SU-DHL-6 (cell line): ENCODE data around the gene MAP2K6.

ENCODE experiments used
- EZH2phosphoT487 ChIP-seq: fragments of 200-600 bp; sonication (generic), shearing (Covaris generic); conservative IDR thresholded peaks from 2 replicates; pipeline ENCODE4 v1.6.1; 2018; ENCODE audit warnings: mild to moderate bottlenecking, antibody characterized with exemption, low read length, moderate library complexity, mixed read lengths
- TF ChIP-seq, protein P1 (sequence below): fragments of 200-600 bp; sonication (generic); IDR thresholded peaks from one replicate; pipeline ENCODE4 v1.5.1; 2017; ENCODE audit warnings: antibody characterized with exemption, mild to moderate bottlenecking, low read length, moderate library complexity; ENCODE audit not compliant: insufficient read depth, poor library complexity, severe bottlenecking

DNA sequence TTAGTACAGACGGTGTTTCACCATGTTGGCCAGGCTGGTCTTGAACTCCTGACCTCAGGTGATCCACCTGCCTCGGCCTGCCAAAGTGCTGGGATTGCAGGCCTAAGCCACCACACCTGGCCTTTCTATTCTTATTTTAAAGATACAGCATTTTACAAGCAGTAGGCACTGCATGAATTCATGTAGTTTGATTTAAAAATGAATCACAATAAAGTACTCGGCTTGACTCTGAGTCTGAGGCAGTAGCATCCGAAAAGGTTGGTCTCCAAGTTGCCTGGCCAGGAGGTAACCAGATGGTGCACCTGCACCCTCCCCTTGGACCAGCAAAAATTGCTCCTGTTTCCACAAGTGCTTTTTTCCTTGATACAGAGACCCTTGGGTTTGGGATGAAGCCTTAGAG, 35.6 kb downstream of the MAP2K6 start:
- TF ChIP-seq, protein P1, sequence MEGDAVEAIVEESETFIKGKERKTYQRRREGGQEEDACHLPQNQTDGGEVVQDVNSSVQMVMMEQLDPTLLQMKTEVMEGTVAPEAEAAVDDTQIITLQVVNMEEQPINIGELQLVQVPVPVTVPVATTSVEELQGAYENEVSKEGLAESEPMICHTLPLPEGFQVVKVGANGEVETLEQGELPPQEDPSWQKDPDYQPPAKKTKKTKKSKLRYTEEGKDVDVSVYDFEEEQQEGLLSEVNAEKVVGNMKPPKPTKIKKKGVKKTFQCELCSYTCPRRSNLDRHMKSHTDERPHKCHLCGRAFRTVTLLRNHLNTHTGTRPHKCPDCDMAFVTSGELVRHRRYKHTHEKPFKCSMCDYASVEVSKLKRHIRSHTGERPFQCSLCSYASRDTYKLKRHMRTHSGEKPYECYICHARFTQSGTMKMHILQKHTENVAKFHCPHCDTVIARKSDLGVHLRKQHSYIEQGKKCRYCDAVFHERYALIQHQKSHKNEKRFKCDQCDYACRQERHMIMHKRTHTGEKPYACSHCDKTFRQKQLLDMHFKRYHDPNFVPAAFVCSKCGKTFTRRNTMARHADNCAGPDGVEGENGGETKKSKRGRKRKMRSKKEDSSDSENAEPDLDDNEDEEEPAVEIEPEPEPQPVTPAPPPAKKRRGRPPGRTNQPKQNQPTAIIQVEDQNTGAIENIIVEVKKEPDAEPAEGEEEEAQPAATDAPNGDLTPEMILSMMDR = no peak
- no peak for TF ChIP-seq EZH2phosphoT487
